GM18505 (cell line): ENCODE measurements around the gene LRCH3.
"Not testable (repeated sequence)": the region's sequence is repeated elsewhere in the genome, so short reads cannot be mapped to it uniquely, and the experiment has no call there.

ENCODE experiments used
- ATAC-seq: cut with Tn5 transposase; IDR thresholded peaks from one replicate; pipeline ENCODE4 v1.9.1; 2021; ENCODE audit not compliant: unreplicated experiment
- POLR2A ChIP-seq: IDR thresholded peaks from 4 replicates; pipeline ENCODE4 v1.6.1; 2011; ENCODE audit warnings: borderline replicate concordance; ENCODE audit not compliant: insufficient read depth, insufficient read length; ENCODE audit errors: extremely low read depth

LRCH3 gene

GRCh38 chr3:197890693-197891092 is 99.6 kb downstream of the LRCH3 start:
- no peak for ATAC-seq
- TF ChIP-seq POLR2A: no peak

- ATAC-seq: no peak
Measured at GRCh38 chr3:197892162-197892561, 101.1 kb downstream of the LRCH3 start.

GRCh38 chr3:197896421-197896820 is 105.4 kb downstream of the LRCH3 start:
- ATAC-seq: no peak
- no peak for TF ChIP-seq POLR2A

More at GRCh38 chr3:197892162-197892561, 101.1 kb downstream of the LRCH3 start:
- no peak for TF ChIP-seq POLR2A

- no peak for TF ChIP-seq POLR2A
- ATAC-seq: no peak
Measured at GRCh38 chr3:197899833-197900478, 108.9 kb downstream of the LRCH3 start.

GRCh38 chr3:197901626-197902025 is 110.6 kb downstream of the LRCH3 start:
- no peak for TF ChIP-seq POLR2A
- ATAC-seq: no peak

GRCh38 chr3:197906023-197906849 is 115.2 kb downstream of the LRCH3 start:
- no peak for TF ChIP-seq POLR2A
- ATAC-seq: peak; percentile 79

- ATAC-seq: no peak
- no peak for TF ChIP-seq POLR2A
Measured at GRCh38 chr3:197906850-197907187, 115.8 kb downstream of the LRCH3 start.

- TF ChIP-seq POLR2A: no peak
- ATAC-seq: no peak
Measured at GRCh38 chr3:197907196-197907595, 116.1 kb downstream of the LRCH3 start.

- ATAC-seq: not testable (repeated sequence)
Measured at GRCh38 chr3:197908550-197908949, 117.5 kb downstream of the LRCH3 start.

GRCh38 chr3:197908957-197909701 is 118.1 kb downstream of the LRCH3 start:
- no peak for ATAC-seq

GRCh38 chr3:197912741-197913476 is 121.9 kb downstream of the LRCH3 start:
- peak; percentile 57 for TF ChIP-seq POLR2A
- no peak for ATAC-seq

More at GRCh38 chr3:197908957-197909701, 118.1 kb downstream of the LRCH3 start:
- TF ChIP-seq POLR2A: no peak

- TF ChIP-seq POLR2A: no peak
- no peak for ATAC-seq
Measured at GRCh38 chr3:197913641-197914380, 122.8 kb downstream of the LRCH3 start.

- ATAC-seq: not testable (repeated sequence)
Measured at GRCh38 chr3:197921429-197922275, 130.6 kb downstream of the LRCH3 start.
